SU-DHL-6 (cell line): ENCODE data around the gene ZNF25.
"Not testable (repeated sequence)": the region's sequence is repeated elsewhere in the genome, so short reads cannot be mapped to it uniquely, and the experiment has no call there.

ENCODE experiments used
- H2AFZ ChIP-seq: fragments of 200-600 bp; sonication (generic); 2 replicates; pipeline ENCODE4 v1.6.1; 2014; ENCODE audit warnings: low read depth, mild to moderate bottlenecking, moderate library complexity, mixed read lengths, antibody characterized with exemption, low read length; ENCODE audit not compliant: severe bottlenecking
- H3F3A ChIP-seq: fragments of 200-600 bp; shearing (Covaris generic); 2 replicates; pipeline ENCODE4 v1.6.0; 2016; ENCODE audit warnings: antibody characterized with exemption, mild to moderate bottlenecking; ENCODE audit not compliant: insufficient read depth
- H3K27ac ChIP-seq: fragments of 200-600 bp; sonication (generic); 2 replicates; pipeline ENCODE4 v1.5.1; 2016; ENCODE audit warnings: low read depth, mild to moderate bottlenecking, low read length, moderate library complexity, mixed read lengths
- H3K27me3 ChIP-seq: fragments of 200-600 bp; sonication (generic), shearing (Covaris generic); 2 replicates; pipeline ENCODE4 v1.6.0; 2014; ENCODE audit warnings: mild to moderate bottlenecking, low read length
- H3K36me3 ChIP-seq: fragments of 200-600 bp; sonication (generic); 2 replicates; pipeline ENCODE4 v1.6.1; 2014; ENCODE audit warnings: mild to moderate bottlenecking, low read length, mixed read lengths
- H3K4me2 ChIP-seq: fragments of 300-600, 200-600 bp; shearing (Covaris generic), sonication (generic); 2 replicates; pipeline ENCODE4 v1.6.0; 2014; ENCODE audit warnings: low read length, low read depth, mild to moderate bottlenecking; ENCODE audit not compliant: poor library complexity, severe bottlenecking
- H3K4me3 ChIP-seq: fragments of 200-600 bp; sonication (generic); 2 replicates; pipeline ENCODE4 v1.5.1; 2014; ENCODE audit warnings: antibody characterized with exemption, low read length, mild to moderate bottlenecking, mixed read lengths; ENCODE audit not compliant: insufficient read depth, poor library complexity, severe bottlenecking
- H3K79me2 ChIP-seq: fragments of 200-600 bp; sonication (generic); 2 replicates; pipeline ENCODE4 v1.6.1; 2014; ENCODE audit warnings: mild to moderate bottlenecking, low read length, moderate library complexity; ENCODE audit not compliant: insufficient read depth
- H3K9ac ChIP-seq: fragments of 200-600 bp; sonication (generic); 2 replicates; pipeline ENCODE4 v1.7.0; 2014; ENCODE audit warnings: mild to moderate bottlenecking, low read length
- H3K9me2 ChIP-seq: fragments of 200-600 bp; sonication (generic); replicated peaks from 2 replicates; pipeline ENCODE4 v1.6.1; 2014; ENCODE audit warnings: low read length; ENCODE audit not compliant: insufficient read depth
- H3K9me3 ChIP-seq: fragments of 200-600 bp; sonication (generic); 2 replicates; pipeline ENCODE4 v1.6.1; 2014; ENCODE audit warnings: low read length, mixed read lengths; ENCODE audit not compliant: insufficient read depth
- H4K20me1 ChIP-seq: fragments of 200-600 bp; sonication (generic); 2 replicates; pipeline ENCODE4 v1.6.1; 2014; ENCODE audit warnings: low read depth, mild to moderate bottlenecking, antibody characterized with exemption, low read length, moderate library complexity, mixed read lengths
- CTCF ChIP-seq: fragments of 200-600 bp; sonication (generic); IDR thresholded peaks from one replicate; pipeline ENCODE4 v1.5.1; 2017; ENCODE audit warnings: antibody characterized with exemption, mild to moderate bottlenecking, low read length, moderate library complexity; ENCODE audit not compliant: insufficient read depth, poor library complexity, severe bottlenecking
- EZH2phosphoT487 ChIP-seq: fragments of 200-600 bp; sonication (generic), shearing (Covaris generic); conservative IDR thresholded peaks from 2 replicates; pipeline ENCODE4 v1.6.1; 2018; ENCODE audit warnings: mild to moderate bottlenecking, antibody characterized with exemption, low read length, moderate library complexity, mixed read lengths

ZNF25 gene

GRCh38 chr10:38003588-38003987 lies 27.1 kb upstream of the ZNF25 start:
- H3F3A ChIP-seq: no peaks in the 10 kb centered on the region
- no peak overlapping the region for H3K4me3 ChIP-seq
- no peak overlapping the region for H3K9ac ChIP-seq
- H3K36me3 ChIP-seq: no peaks in the 10 kb centered on the region
- no peak overlapping the region for H3K27ac ChIP-seq
- H3K9me2 ChIP-seq: no peaks in the 10 kb centered on the region
- H3K27me3 ChIP-seq: no peaks in the 10 kb centered on the region
- H4K20me1 ChIP-seq: no peaks in the 10 kb centered on the region
- no peak overlapping the region for H3K4me2 ChIP-seq
- H2AFZ ChIP-seq: no peak overlapping the region
- no peaks in the 10 kb centered on the region for H3K79me2 ChIP-seq
- no peaks in the 10 kb centered on the region for H3K9me3 ChIP-seq
- TF ChIP-seq EZH2phosphoT487: no peak
- no peak for TF ChIP-seq CTCF

DNA sequence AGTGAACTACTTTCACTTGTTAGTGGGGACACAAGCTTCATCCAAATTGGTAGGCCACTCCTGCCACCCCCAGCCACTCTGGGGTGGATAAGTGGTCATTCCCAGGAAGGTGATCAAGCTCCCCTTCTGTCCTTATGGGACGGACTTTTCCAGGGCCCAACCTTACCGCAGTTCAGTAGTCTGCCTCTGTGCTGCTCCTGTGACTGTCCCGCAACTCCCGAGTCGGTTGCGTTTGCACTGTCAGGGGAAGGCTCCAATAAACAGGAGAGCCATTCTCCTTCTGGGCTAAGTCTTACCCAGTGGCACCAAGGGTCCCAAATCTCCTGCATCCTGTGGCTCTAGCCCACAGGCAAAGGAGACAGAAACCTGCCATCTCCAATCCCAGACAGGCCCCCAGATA lies 26.6 kb upstream of the ZNF25 start:
- no peaks in the 10 kb centered on the region for H3K9me3 ChIP-seq
- H3F3A ChIP-seq: no peaks in the 10 kb centered on the region
- no peak for TF ChIP-seq EZH2phosphoT487
- no peaks in the 10 kb centered on the region for H4K20me1 ChIP-seq
- no peaks in the 10 kb centered on the region for H3K36me3 ChIP-seq
- no peak overlapping the region for H3K4me3 ChIP-seq
- no peak overlapping the region for H3K4me2 ChIP-seq
- H3K9me2 ChIP-seq: no peaks in the 10 kb centered on the region
- H2AFZ ChIP-seq: no peak overlapping the region
- no peak overlapping the region for H3K27ac ChIP-seq
- no peak overlapping the region for H3K9ac ChIP-seq
- no peaks in the 10 kb centered on the region for H3K79me2 ChIP-seq
- no peaks in the 10 kb centered on the region for H3K27me3 ChIP-seq

- not testable (repeated sequence) for H3K27ac ChIP-seq, H3K27me3 ChIP-seq, H3K9me3 ChIP-seq, H2AFZ ChIP-seq, H3K9ac ChIP-seq, H3K36me3 ChIP-seq, H3K4me3 ChIP-seq, H4K20me1 ChIP-seq, H3F3A ChIP-seq, H3K4me2 ChIP-seq, H3K9me2 ChIP-seq, H3K79me2 ChIP-seq
Observed at GRCh38 chr10:38000474-38000873, 24.0 kb upstream of the ZNF25 start.

GRCh38 chr10:37998920-37999319 lies 22.5 kb upstream of the ZNF25 start:
- H3K9ac ChIP-seq, H2AFZ ChIP-seq, H3K27ac ChIP-seq, H3K9me3 ChIP-seq, H3K4me2 ChIP-seq, H3F3A ChIP-seq, H3K4me3 ChIP-seq, H3K79me2 ChIP-seq, H3K36me3 ChIP-seq, H3K9me2 ChIP-seq, H3K27me3 ChIP-seq, H4K20me1 ChIP-seq: not testable (repeated sequence)

DNA sequence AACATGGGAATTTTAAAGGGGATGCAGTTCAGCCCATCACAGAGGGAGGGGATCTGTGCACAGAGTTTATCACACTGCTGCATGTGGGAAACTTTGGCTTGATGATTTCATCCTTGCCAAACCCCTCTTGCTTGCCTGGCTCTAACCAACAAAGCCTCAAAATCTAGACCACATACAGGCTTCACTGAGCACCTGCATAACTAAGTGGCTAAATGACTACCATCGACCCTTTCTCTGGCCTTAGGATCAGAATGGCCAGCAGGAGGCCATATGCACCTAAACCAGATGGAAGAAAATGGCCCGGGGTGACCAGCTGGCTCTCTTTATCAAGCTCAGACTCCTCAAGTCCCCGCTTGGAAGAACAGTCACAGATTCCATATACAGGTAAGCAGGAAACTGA lies 15.6 kb upstream of the ZNF25 start:
- Histone ChIP-seq H2AFZ (no peak overlapping the region), H3K79me2 (no peaks in the 10 kb centered on the region), H3K9me3 (no peaks in the 10 kb centered on the region), H3K27me3 (no peaks in the 10 kb centered on the region), H3F3A (no peaks in the 10 kb centered on the region), H3K9ac (no peak overlapping the region), H3K27ac (no peak overlapping the region), H3K9me2 (no peaks in the 10 kb centered on the region), H3K4me2 (no peak overlapping the region), H4K20me1 (no peaks in the 10 kb centered on the region), H3K4me3 (no peak overlapping the region), H3K36me3 (no peaks in the 10 kb centered on the region)
- TF ChIP-seq CTCF: no peak
- TF ChIP-seq EZH2phosphoT487: no peak
